ENCODE measurements around the gene NR6A1. TPM values are rescaled to one million over a fixed set of nuclear protein-coding genes. Genes with fewer than 3 reads are reported as not detected.

The NR6A1 gene
- total and polyA plus RNA-seq, 4 experiments from 2014 or later = 0.06 TPM; not detected in 3

DNA sequence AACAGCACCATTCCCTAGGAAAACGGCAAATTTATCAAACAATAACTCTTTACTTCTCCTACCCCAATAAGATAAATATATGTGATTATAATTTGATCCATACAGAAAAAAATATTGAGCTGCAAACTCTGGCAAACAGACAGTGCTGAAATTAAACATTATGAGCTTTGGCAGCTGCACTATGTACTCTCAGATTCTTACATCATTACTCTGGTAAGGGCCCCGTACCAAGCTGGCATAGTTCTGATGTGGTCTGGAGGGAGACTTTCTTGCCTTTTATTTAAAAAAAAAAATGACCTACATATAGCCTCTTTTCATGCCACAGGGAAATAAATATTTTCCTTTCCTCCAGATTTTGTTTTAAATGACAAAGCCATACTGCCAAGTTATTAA lies 95.0 kb downstream of the NR6A1 start:
- ChIA-PET CTCF (ENCODE audit: partially characterized antibody) (no interaction called here), POLR2A (ENCODE audit: partially characterized antibody) (no interaction called here)
- H3K27me3 ChIP-seq (ENCODE audit: insufficient read depth, low read length) = no peaks in the 10 kb centered on the region
- Mint-ChIP-seq H3K27ac (no peak overlapping the region), H3K9me3 (no peaks in the 10 kb centered on the region), H3K4me1 (peaks cover 0 to 8% (median 5%) of the 10 kb centered on the region in 4 donors), H3K4me3 (no peak overlapping the region), H3K36me3 (no peaks in the 10 kb centered on the region), H3K27me3 (peaks cover 15 to 21% of the 10 kb centered on the region in 2 donors)
- DNase-seq = no peak
- no peaks in the 10 kb centered on the region for H3K36me3 ChIP-seq (ENCODE audit: insufficient read depth, low read length)
- no peaks in the 10 kb centered on the region for H3K4me1 ChIP-seq (ENCODE audit: insufficient read depth, low read length)
- no peak overlapping the region for H3K27ac ChIP-seq (ENCODE audit: low read depth, low read length)
- no peaks in the 10 kb centered on the region for H3K9me3 ChIP-seq (ENCODE audit: control insufficient read depth in 1 of 2, low read length in 2 of 2)
- H3K4me3 ChIP-seq (ENCODE audit: low read length in 2 of 2) = no peak overlapping the region
- intact Hi-C loops (cut with micrococcal nuclease) = no loop called here

DNA sequence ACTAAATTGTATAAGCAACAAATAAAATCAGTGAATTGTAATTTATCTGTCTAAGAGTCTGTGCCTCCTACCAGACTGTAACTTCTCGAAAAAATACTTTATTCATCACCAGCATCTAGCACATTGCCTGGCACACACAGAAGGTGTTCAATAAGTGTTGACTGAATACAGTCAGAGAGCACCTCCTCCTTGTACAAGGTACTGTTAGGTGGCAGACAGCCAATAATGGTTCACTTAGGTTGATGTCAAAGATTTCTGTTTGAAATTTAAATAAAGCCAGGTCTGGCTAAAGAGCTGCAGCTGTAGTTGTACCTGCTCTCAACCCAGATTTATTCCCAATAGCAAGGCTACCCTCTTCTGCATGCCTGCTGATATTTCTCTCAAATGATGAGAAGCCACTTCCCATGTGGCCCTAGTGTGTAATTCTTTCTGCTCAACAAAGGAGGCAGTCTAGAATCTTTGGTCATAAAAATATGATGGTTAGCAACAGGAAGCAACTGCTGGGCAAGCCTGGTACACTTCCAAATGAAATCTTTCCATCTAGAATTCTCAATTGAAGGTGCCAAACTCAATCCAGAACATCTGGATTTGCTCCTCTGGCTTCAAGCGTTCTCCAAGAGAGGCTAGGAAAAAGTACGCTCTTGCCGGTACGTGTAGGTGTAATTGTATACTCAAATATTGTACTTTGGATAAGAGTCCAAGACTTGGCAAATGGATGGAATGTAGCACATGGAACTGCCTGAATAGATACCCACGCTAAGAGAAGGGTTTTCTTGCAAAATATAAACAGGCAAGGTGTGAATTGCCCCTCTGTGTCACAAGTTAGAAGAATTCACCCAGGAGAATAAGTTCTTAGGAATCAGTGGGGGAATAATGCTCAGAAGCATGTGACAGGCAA lies 95.6 kb downstream of the NR6A1 start:
- ChIA-PET POLR2A (ENCODE audit: partially characterized antibody) (no interaction called here), CTCF (ENCODE audit: partially characterized antibody) (no interaction called here)
- H3K4me1 ChIP-seq (ENCODE audit: insufficient read depth, low read length) = no peaks in the 10 kb centered on the region
- intact Hi-C loops (cut with micrococcal nuclease) = no loop called here
- H3K27me3 ChIP-seq (ENCODE audit: insufficient read depth, low read length) = no peaks in the 10 kb centered on the region
- DNase-seq = no peak
- H3K4me1 Mint-ChIP-seq = peaks cover 0 to 8% (median 5%) of the 10 kb centered on the region in 4 donors
- H3K36me3 Mint-ChIP-seq = no peaks in the 10 kb centered on the region
- no peaks in the 10 kb centered on the region for H3K36me3 ChIP-seq (ENCODE audit: insufficient read depth, low read length)
- H3K27ac Mint-ChIP-seq = no peak overlapping the region
- H3K27ac ChIP-seq (ENCODE audit: low read depth, low read length) = no peak overlapping the region
- peaks cover 11 to 18% of the 10 kb centered on the region in 2 donors for H3K27me3 Mint-ChIP-seq
- H3K4me3 ChIP-seq (ENCODE audit: low read length in 2 of 2) = no peak overlapping the region
- H3K4me3 Mint-ChIP-seq = no peak overlapping the region
- no peaks in the 10 kb centered on the region for H3K9me3 ChIP-seq (ENCODE audit: control insufficient read depth in 1 of 2, low read length in 2 of 2)
- no peaks in the 10 kb centered on the region for H3K9me3 Mint-ChIP-seq

GRCh38 chr9:124674651-124675050 lies 96.5 kb downstream of the NR6A1 start:
- Mint-ChIP-seq H3K4me1 (peaks cover 0 to 8% (median 5%) of the 10 kb centered on the region in 4 donors), H3K36me3 (no peaks in the 10 kb centered on the region), H3K4me3 (no peak overlapping the region), H3K9me3 (no peaks in the 10 kb centered on the region), H3K27me3 (peaks cover 10 to 18% of the 10 kb centered on the region in 2 donors), H3K27ac (no peak overlapping the region)
- H3K27me3 ChIP-seq (ENCODE audit: insufficient read depth, low read length) = no peaks in the 10 kb centered on the region
- H3K9me3 ChIP-seq (ENCODE audit: control insufficient read depth in 1 of 2, low read length in 2 of 2) = no peaks in the 10 kb centered on the region
- intact Hi-C loops (cut with micrococcal nuclease) = no loop called here
- POLR2A ChIA-PET (ENCODE audit: partially characterized antibody) = no interaction called here
- no peak overlapping the region for H3K4me3 ChIP-seq (ENCODE audit: low read length in 2 of 2)
- DNase-seq = no peak
- H3K27ac ChIP-seq (ENCODE audit: low read depth, low read length) = no peak overlapping the region
- H3K4me1 ChIP-seq (ENCODE audit: insufficient read depth, low read length) = no peaks in the 10 kb centered on the region
- no peaks in the 10 kb centered on the region for H3K36me3 ChIP-seq (ENCODE audit: insufficient read depth, low read length)
- CTCF ChIA-PET (ENCODE audit: partially characterized antibody) = interaction anchor here (1.4 kb wide), 1 partner anchor 13 kb away, joined by 3 read pairs; no protein-coding TSS in a partner anchor

- CTCF ChIA-PET (ENCODE audit: partially characterized antibody) = interaction anchor here (1.4 kb wide), 2 partner anchors 12 to 13 kb away, joined by 3 read pairs; no protein-coding TSS in a partner anchor
- no peak for DNase-seq
- no peak overlapping the region for H3K27ac ChIP-seq (ENCODE audit: low read depth, low read length)
- Mint-ChIP-seq H3K27me3 (peaks cover 7 to 15% of the 10 kb centered on the region in 2 donors), H3K4me3 (no peak overlapping the region), H3K27ac (no peak overlapping the region), H3K9me3 (no peaks in the 10 kb centered on the region), H3K36me3 (no peaks in the 10 kb centered on the region), H3K4me1 (peaks cover 0 to 8% (median 5%) of the 10 kb centered on the region in 4 donors)
- H3K4me1 ChIP-seq (ENCODE audit: insufficient read depth, low read length) = no peaks in the 10 kb centered on the region
- H3K36me3 ChIP-seq (ENCODE audit: insufficient read depth, low read length) = no peaks in the 10 kb centered on the region
- no peaks in the 10 kb centered on the region for H3K9me3 ChIP-seq (ENCODE audit: control insufficient read depth in 1 of 2, low read length in 2 of 2)
- POLR2A ChIA-PET (ENCODE audit: partially characterized antibody) = no interaction called here
- intact Hi-C loops (cut with micrococcal nuclease) = no loop called here
- no peak overlapping the region for H3K4me3 ChIP-seq (ENCODE audit: low read length in 2 of 2)
- H3K27me3 ChIP-seq (ENCODE audit: insufficient read depth, low read length) = no peaks in the 10 kb centered on the region
Observed at GRCh38 chr9:124673063-124673462, 98.0 kb downstream of the NR6A1 start.

GRCh38 chr9:124671861-124672260 lies 99.2 kb downstream of the NR6A1 start:
- Histone ChIP-seq H3K27ac (ENCODE audit: low read depth, low read length) (no peak overlapping the region), H3K4me1 (ENCODE audit: insufficient read depth, low read length) (no peaks in the 10 kb centered on the region), H3K9me3 (ENCODE audit: control insufficient read depth in 1 of 2, low read length in 2 of 2) (no peaks in the 10 kb centered on the region), H3K4me3 (ENCODE audit: low read length in 2 of 2) (no peak overlapping the region), H3K36me3 (ENCODE audit: insufficient read depth, low read length) (no peaks in the 10 kb centered on the region), H3K27me3 (ENCODE audit: insufficient read depth, low read length) (no peaks in the 10 kb centered on the region)
- Mint-ChIP-seq H3K36me3 (no peaks in the 10 kb centered on the region), H3K4me1 (peaks cover 0 to 8% (median 5%) of the 10 kb centered on the region in 4 donors), H3K4me3 (no peak overlapping the region), H3K27ac (no peak overlapping the region), H3K27me3 (peaks cover 7 to 14% of the 10 kb centered on the region in 2 donors), H3K9me3 (no peaks in the 10 kb centered on the region)
- DNase-seq = no peak
- ChIA-PET CTCF (ENCODE audit: partially characterized antibody) (no interaction called here), POLR2A (ENCODE audit: partially characterized antibody) (no interaction called here)
- intact Hi-C loops (cut with micrococcal nuclease) = no loop called here

DNA sequence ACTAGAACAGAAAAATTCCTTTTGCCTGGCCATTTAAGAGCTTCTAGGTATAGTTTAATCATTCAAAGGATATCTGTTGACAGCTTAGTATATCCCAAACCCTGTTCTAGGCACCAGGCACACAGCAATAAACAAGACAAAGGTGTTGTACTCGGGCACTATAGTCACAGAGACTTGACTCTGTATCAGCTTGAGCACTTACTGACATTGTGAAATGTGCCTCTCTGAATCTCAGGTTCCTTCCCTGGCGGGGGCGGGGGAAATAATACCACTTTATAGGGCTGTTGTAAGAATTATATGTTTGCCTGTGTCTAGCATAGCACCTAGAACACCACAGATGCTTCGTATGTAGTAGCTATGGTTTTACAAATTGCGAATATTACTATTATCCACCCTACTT lies 104.5 kb downstream of the NR6A1 start:
- no peaks in the 10 kb centered on the region for H3K36me3 Mint-ChIP-seq
- ChIA-PET CTCF (ENCODE audit: partially characterized antibody) (no interaction called here), POLR2A (ENCODE audit: partially characterized antibody) (no interaction called here)
- no peak overlapping the region for H3K27ac Mint-ChIP-seq
- Histone ChIP-seq H3K4me3 (ENCODE audit: low read length in 2 of 2) (no peak overlapping the region), H3K9me3 (ENCODE audit: control insufficient read depth in 1 of 2, low read length in 2 of 2) (no peaks in the 10 kb centered on the region), H3K27ac (ENCODE audit: low read depth, low read length) (no peak overlapping the region), H3K4me1 (ENCODE audit: insufficient read depth, low read length) (no peaks in the 10 kb centered on the region), H3K36me3 (ENCODE audit: insufficient read depth, low read length) (no peaks in the 10 kb centered on the region), H3K27me3 (ENCODE audit: insufficient read depth, low read length) (peaks cover 3% of the 10 kb centered on the region)
- peaks cover 6 to 7% of the 10 kb centered on the region in 2 donors for H3K27me3 Mint-ChIP-seq
- intact Hi-C loops (cut with micrococcal nuclease) = no loop called here
- no peaks in the 10 kb centered on the region for H3K9me3 Mint-ChIP-seq
- no peak overlapping the region for H3K4me3 Mint-ChIP-seq
- no peak for DNase-seq
- no peaks in the 10 kb centered on the region for H3K4me1 Mint-ChIP-seq

- Mint-ChIP-seq H3K27ac (no peak overlapping the region), H3K36me3 (no peaks in the 10 kb centered on the region), H3K9me3 (no peaks in the 10 kb centered on the region), H3K27me3 (peaks cover 9 to 10% of the 10 kb centered on the region in 2 donors), H3K4me1 (peaks cover 0 to 1% (median 0%) of the 10 kb centered on the region in 4 donors), H3K4me3 (no peak overlapping the region)
- Histone ChIP-seq H3K4me1 (ENCODE audit: insufficient read depth, low read length) (peaks cover 3% of the 10 kb centered on the region), H3K4me3 (ENCODE audit: low read length in 2 of 2) (no peak overlapping the region), H3K27me3 (ENCODE audit: insufficient read depth, low read length) (peaks cover 3% of the 10 kb centered on the region), H3K36me3 (ENCODE audit: insufficient read depth, low read length) (no peaks in the 10 kb centered on the region), H3K9me3 (ENCODE audit: control insufficient read depth in 1 of 2, low read length in 2 of 2) (no peaks in the 10 kb centered on the region), H3K27ac (ENCODE audit: low read depth, low read length) (no peak overlapping the region)
- CTCF ChIA-PET (ENCODE audit: partially characterized antibody) = interaction anchor here (0.7 kb wide), 2 partner anchors 16 to 62 kb away, joined by 3 read pairs; no protein-coding TSS in a partner anchor
- POLR2A ChIA-PET (ENCODE audit: partially characterized antibody) = no interaction called here
- intact Hi-C loops (cut with micrococcal nuclease) = no loop called here
- DNase-seq = no peak
Observed at GRCh38 chr9:124665391-124666058, 105.6 kb downstream of the NR6A1 start.
